TTC549 (cell line): ENCODE data around the gene ELANE.
"Not testable (repeated sequence)": the region's sequence is repeated elsewhere in the genome, so short reads cannot be mapped to it uniquely, and the experiment has no call there.

Experiments
- FAIRE-seq: peaks from 2 replicates; lab custom pipeline; 2012; peaks lifted over from hg19 to GRCh38; lab: Jason Lieb, UNC

The ELANE gene

GRCh38 chr19:842802-843179, 9.3 kb upstream of the ELANE start:
- not testable (repeated sequence) for FAIRE-seq

- FAIRE-seq, result no peak
These were observed 8.8 kb upstream of the ELANE start for GRCh38 chr19:843180-843835.

- FAIRE-seq, result no peak
These were observed 8.1 kb upstream of the ELANE start for GRCh38 chr19:843836-844545.

GRCh38 chr19:844546-844971, 7.5 kb upstream of the ELANE start:
- no peak for FAIRE-seq

GRCh38 chr19:845707-846521, 6.2 kb upstream of the ELANE start:
- FAIRE-seq, result no peak

- no peak for FAIRE-seq
These were observed 3.6 kb upstream of the ELANE start for GRCh38 chr19:848386-848921.

- not testable (repeated sequence) for FAIRE-seq
These were observed 2.9 kb upstream of the ELANE start for GRCh38 chr19:849195-849594.

- no peak for FAIRE-seq
These were observed 1.7 kb upstream of the ELANE start for GRCh38 chr19:850221-850978.

GRCh38 chr19:850979-851335, 1.1 kb upstream of the ELANE start:
- no peak for FAIRE-seq

- no peak for FAIRE-seq
These were observed 997 bp downstream of the ELANE start for GRCh38 chr19:853014-853585.

- FAIRE-seq, result not testable (repeated sequence)
These were observed 1.6 kb downstream of the ELANE start for GRCh38 chr19:853614-854220.

- peak; percentile 90 for FAIRE-seq
These were observed 2.4 kb downstream of the ELANE start for GRCh38 chr19:854549-854948.

GRCh38 chr19:855142-855541, 3.0 kb downstream of the ELANE start:
- no peak for FAIRE-seq

GRCh38 chr19:855566-856120, 3.5 kb downstream of the ELANE start:
- no peak for FAIRE-seq

GRCh38 chr19:858284-858683, 6.2 kb downstream of the ELANE start:
- FAIRE-seq, result no peak

- no peak for FAIRE-seq
These were observed 7.1 kb downstream of the ELANE start, which contains the start of gene CFD for GRCh38 chr19:858868-859843. CFD (plus strand) TSS chr19:859664; CDS start chr19:859690, 26 bp downstream.

GRCh38 chr19:861141-861755, 9.1 kb downstream of the ELANE start:
- FAIRE-seq, result no peak

- no peak for FAIRE-seq
These were observed 9.9 kb downstream of the ELANE start for GRCh38 chr19:861756-862580.
